ENCODE data around the gene HTR3D. TPM values are rescaled to one million over a fixed set of nuclear protein-coding genes. Genes with fewer than 3 reads are reported as not detected.

HTR3D gene
- total RNA-seq, 1 experiment from 2014 or later: not detected

- Mint-ChIP-seq H3K36me3 (no peaks in the 10 kb centered on the region), H3K27ac (no peak overlapping the region), H3K27me3 (ENCODE audit: low read depth) (no peaks in the 10 kb centered on the region), H3K9me3 (no peaks in the 10 kb centered on the region), H3K4me1 (no peaks in the 10 kb centered on the region), H3K4me3 (no peak overlapping the region)
- no peak for DNase-seq (ENCODE audit: low spot score)
- ChIA-PET POLR2A (no interaction called here), CTCF (interaction anchor here (1.2 kb wide), 1 partner anchor 150 kb away, joined by 4 read pairs; no protein-coding TSS in a partner anchor)
- no peak for ATAC-seq
- TF ChIP-seq EMX1 (CRISPR knock-in tag; IDR thresholded peaks at IDR 0.05): no peak
- TF ChIP-seq, protein P1, sequence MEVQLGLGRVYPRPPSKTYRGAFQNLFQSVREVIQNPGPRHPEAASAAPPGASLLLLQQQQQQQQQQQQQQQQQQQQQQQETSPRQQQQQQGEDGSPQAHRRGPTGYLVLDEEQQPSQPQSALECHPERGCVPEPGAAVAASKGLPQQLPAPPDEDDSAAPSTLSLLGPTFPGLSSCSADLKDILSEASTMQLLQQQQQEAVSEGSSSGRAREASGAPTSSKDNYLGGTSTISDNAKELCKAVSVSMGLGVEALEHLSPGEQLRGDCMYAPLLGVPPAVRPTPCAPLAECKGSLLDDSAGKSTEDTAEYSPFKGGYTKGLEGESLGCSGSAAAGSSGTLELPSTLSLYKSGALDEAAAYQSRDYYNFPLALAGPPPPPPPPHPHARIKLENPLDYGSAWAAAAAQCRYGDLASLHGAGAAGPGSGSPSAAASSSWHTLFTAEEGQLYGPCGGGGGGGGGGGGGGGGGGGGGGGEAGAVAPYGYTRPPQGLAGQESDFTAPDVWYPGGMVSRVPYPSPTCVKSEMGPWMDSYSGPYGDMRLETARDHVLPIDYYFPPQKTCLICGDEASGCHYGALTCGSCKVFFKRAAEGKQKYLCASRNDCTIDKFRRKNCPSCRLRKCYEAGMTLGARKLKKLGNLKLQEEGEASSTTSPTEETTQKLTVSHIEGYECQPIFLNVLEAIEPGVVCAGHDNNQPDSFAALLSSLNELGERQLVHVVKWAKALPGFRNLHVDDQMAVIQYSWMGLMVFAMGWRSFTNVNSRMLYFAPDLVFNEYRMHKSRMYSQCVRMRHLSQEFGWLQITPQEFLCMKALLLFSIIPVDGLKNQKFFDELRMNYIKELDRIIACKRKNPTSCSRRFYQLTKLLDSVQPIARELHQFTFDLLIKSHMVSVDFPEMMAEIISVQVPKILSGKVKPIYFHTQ (CRISPR knock-in tag; IDR thresholded peaks at IDR 0.05): no peak
- TF ChIP-seq GRHL2 (CRISPR knock-in tag; IDR thresholded peaks at IDR 0.05; ENCODE audit: insufficient replicate concordance, severe bottlenecking): no peak
- TF ChIP-seq ETV6 (CRISPR knock-in tag; IDR thresholded peaks at IDR 0.05): no peak
Observed at GRCh38 chr3:184045995-184046394, 14.5 kb downstream of the HTR3D start.

DNA sequence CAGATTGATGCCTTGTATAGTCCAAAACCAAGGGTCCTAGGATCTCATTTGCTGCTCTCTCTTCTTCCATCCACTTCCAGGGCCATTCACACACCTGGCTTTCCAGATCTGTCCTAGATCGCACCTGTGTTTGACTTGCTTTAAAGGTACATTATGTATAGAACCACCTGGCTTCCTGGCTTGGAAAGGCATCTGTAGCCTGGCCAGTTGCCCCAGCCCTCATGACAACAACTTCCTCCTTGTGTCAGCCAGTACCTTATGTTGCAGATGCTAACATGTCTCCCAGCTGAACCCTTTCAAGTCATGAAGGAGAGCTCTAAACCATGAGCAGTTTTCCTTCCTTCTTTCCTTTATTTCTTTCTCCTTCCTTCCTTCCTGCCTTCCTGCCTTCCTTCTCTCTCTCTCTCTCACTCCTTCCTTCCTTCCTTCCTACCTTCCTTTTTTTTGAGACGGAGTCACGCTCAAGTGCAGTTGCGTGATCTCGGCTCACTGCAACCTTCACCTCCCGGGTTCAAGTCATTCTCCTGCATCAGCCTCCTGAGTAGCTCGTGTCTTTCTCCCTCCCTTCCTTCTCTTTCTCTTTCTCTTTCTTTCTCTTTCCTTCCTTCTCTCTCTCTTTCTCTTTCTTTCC lies 18.8 kb downstream of the HTR3D start:
- no peak for DNase-seq (ENCODE audit: low spot score)
- ATAC-seq: no peak
- POLR2A ChIA-PET: no interaction called here
- no peak overlapping the region for H3K27ac Mint-ChIP-seq
- H3K9me3 Mint-ChIP-seq: no peaks in the 10 kb centered on the region
- CTCF ChIA-PET: interaction anchor here (1.0 kb wide), 1 partner anchor 10 kb away, joined by 3 read pairs; no protein-coding TSS in a partner anchor
- no peaks in the 10 kb centered on the region for H3K27me3 Mint-ChIP-seq (ENCODE audit: low read depth)
- TF ChIP-seq USF2 (CRISPR knock-in tag; IDR thresholded peaks at IDR 0.05) (no peak), ZNF423 (CRISPR knock-in tag; IDR thresholded peaks at IDR 0.05) (no peak), ZNF281 (CRISPR knock-in tag; IDR thresholded peaks at IDR 0.05) (no peak), ETV6 (CRISPR knock-in tag; IDR thresholded peaks at IDR 0.05) (no peak), NR3C1 (CRISPR knock-in tag; conservative IDR thresholded peaks at IDR 0.05; ENCODE audit: low read depth) (no peak), JAZF1 (CRISPR knock-in tag; IDR thresholded peaks at IDR 0.05) (no peak), ZBTB21 (CRISPR knock-in tag; IDR thresholded peaks at IDR 0.05; ENCODE audit: borderline replicate concordance) (no peak), TEAD4 (CRISPR knock-in tag; IDR thresholded peaks at IDR 0.05) (no peak), RORB (CRISPR knock-in tag; IDR thresholded peaks at IDR 0.05) (no peak), NR2C2 (CRISPR knock-in tag; IDR thresholded peaks at IDR 0.05) (no peak), ATF1 (CRISPR knock-in tag; IDR thresholded peaks at IDR 0.05) (no peak)
- TF ChIP-seq, protein P1 (CRISPR knock-in tag; IDR thresholded peaks at IDR 0.05): no peak
- TF ChIP-seq, protein P2, sequence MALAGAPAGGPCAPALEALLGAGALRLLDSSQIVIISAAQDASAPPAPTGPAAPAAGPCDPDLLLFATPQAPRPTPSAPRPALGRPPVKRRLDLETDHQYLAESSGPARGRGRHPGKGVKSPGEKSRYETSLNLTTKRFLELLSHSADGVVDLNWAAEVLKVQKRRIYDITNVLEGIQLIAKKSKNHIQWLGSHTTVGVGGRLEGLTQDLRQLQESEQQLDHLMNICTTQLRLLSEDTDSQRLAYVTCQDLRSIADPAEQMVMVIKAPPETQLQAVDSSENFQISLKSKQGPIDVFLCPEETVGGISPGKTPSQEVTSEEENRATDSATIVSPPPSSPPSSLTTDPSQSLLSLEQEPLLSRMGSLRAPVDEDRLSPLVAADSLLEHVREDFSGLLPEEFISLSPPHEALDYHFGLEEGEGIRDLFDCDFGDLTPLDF (CRISPR knock-in tag; IDR thresholded peaks at IDR 0.05): no peak
- TF ChIP-seq, protein P3, sequence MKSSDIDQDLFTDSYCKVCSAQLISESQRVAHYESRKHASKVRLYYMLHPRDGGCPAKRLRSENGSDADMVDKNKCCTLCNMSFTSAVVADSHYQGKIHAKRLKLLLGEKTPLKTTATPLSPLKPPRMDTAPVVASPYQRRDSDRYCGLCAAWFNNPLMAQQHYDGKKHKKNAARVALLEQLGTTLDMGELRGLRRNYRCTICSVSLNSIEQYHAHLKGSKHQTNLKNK (CRISPR knock-in tag; IDR thresholded peaks at IDR 0.05): no peak
- TF ChIP-seq, protein P4, sequence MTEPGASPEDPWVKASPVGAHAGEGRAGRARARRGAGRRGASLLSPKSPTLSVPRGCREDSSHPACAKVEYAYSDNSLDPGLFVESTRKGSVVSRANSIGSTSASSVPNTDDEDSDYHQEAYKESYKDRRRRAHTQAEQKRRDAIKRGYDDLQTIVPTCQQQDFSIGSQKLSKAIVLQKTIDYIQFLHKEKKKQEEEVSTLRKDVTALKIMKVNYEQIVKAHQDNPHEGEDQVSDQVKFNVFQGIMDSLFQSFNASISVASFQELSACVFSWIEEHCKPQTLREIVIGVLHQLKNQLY (CRISPR knock-in tag; IDR thresholded peaks at IDR 0.05): no peak
- TF ChIP-seq, protein P5, sequence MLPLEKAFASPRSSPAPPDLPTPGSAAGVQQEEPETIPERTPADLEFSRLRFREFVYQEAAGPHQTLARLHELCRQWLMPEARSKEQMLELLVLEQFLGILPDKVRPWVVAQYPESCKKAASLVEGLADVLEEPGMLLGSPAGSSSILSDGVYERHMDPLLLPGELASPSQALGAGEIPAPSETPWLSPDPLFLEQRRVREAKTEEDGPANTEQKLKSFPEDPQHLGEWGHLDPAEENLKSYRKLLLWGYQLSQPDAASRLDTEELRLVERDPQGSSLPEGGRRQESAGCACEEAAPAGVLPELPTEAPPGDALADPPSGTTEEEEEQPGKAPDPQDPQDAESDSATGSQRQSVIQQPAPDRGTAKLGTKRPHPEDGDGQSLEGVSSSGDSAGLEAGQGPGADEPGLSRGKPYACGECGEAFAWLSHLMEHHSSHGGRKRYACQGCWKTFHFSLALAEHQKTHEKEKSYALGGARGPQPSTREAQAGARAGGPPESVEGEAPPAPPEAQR (CRISPR knock-in tag; IDR thresholded peaks at IDR 0.05): no peak
- H3K4me1 Mint-ChIP-seq: no peaks in the 10 kb centered on the region
- no peaks in the 10 kb centered on the region for H3K36me3 Mint-ChIP-seq
- H3K4me3 Mint-ChIP-seq: no peak overlapping the region

All from WTC11 (cell line).